ENCODE measurements around the gene MED20.

- TF ChIP-seq POLR2A (IDR thresholded peaks at IDR 0.05; ENCODE audit: low read depth) (no peak), CTCF (IDR thresholded peaks at IDR 0.05) (no peak)
Measured at GRCh38 chr6:41940759-41941279, 19.9 kb upstream of the MED20 start.

All from esophagus muscularis mucosa (tissue), 3 donors.